ENCODE measurements around the gene ADTRP.
"Not testable (repeated sequence)": the region's sequence is repeated elsewhere in the genome, so short reads cannot be mapped to it uniquely, and the experiment has no call there.

ADTRP gene

GRCh38 chr6:11689847-11690246 is 88.8 kb downstream of the ADTRP start:
- no peak for DNase-seq

GRCh38 chr6:11689400-11689799 is 89.2 kb downstream of the ADTRP start:
- not testable (repeated sequence) for DNase-seq

- no peak for DNase-seq
Observed at GRCh38 chr6:11688425-11688709, 90.2 kb downstream of the ADTRP start.

GRCh38 chr6:11685481-11686093 is 93.0 kb downstream of the ADTRP start:
- DNase-seq = no peak

GRCh38 chr6:11684901-11685480 is 93.6 kb downstream of the ADTRP start:
- no peak for DNase-seq

GRCh38 chr6:11683871-11684270 is 94.7 kb downstream of the ADTRP start:
- no peak for DNase-seq

DNA sequence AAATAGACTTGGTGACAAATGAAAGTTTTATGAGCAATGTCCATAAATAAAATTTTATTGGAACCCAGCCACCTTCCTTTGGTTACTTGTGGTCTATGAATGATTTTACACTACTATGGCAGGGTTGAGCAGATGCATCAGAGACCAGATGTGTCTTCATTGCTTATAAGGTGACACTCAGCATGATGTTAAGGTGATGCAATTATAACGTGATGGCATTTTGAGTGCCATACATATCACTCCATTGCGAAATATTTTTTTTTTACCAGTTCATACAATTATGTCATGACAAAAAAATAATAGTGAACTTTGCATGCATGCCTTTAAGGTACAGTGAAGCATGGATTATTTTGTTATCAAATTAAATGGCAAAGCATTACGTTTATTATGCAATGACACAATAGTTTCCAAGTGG is 96.0 kb downstream of the ADTRP start:
- DNase-seq = no peak

DNA sequence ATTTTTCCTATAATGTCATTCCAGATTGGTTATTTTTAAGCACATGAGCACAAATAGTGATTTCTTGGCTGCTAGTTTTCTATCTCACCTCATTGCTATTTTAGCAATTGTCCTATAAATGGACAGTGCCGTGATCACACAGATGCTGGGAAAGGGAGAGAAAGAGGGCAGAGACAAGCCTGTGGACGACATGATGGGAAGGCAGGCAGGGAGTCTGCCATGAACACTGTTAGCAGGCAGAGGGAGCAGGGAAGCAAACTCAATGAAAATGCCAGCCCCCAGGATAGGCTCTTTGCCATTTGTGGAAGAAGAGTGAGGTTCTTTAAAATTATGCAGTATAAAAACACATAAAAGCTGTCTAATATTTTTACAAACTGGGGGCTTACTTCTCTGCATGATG is 96.8 kb downstream of the ADTRP start:
- DNase-seq = no peak

DNA sequence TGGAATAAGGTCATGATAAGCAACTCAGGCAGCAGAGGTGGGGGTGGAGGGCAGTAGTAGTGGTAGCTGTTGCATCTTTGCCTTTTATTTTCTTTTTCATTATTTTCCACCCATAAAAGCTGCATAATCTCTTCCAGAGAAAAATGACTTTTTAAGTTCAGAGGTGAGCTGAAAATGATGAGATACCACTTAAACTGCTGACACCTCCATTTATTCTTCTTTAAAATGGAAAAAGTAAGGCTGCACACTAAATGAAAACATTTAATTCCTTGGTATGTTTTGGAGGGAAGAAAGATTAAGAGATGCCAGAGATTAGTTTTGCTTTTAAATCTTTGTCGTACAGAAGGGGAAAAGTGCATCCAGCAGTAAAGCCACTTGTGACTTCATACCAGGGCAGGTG is 97.2 kb downstream of the ADTRP start:
- DNase-seq = no peak

- DNase-seq = not testable (repeated sequence)
Observed at GRCh38 chr6:11680479-11680878, 98.1 kb downstream of the ADTRP start.

GRCh38 chr6:11679099-11679498 is 99.5 kb downstream of the ADTRP start:
- DNase-seq = no peak

GRCh38 chr6:11675601-11676000 is 103.0 kb downstream of the ADTRP start:
- DNase-seq = no peak

- DNase-seq = no peak
Observed at GRCh38 chr6:11672669-11673068, 105.9 kb downstream of the ADTRP start.

- no peak for DNase-seq
Observed at GRCh38 chr6:11672256-11672655, 106.3 kb downstream of the ADTRP start.

GRCh38 chr6:11669696-11670095 is 108.9 kb downstream of the ADTRP start:
- DNase-seq = no peak

DNA sequence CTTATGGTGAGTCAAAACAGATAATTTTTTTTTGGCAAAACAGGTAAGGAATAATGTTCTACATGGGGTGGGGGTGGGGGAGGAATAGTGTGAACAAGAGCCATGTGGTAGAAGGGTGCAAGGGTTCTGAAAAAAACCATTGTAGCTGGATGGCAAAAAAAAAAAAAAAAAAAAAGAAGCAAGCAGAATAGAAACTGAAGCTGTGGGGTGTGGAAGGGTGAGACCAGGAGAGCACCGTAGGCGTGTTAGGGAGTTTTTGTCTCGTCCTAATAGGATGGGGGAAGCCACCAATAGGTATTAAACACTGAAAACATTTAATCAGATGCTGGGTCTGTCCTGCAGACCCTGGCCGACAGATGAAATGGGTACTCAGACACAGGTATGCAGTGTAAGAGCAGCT is 110.1 kb downstream of the ADTRP start:
- no peak for DNase-seq

DNA sequence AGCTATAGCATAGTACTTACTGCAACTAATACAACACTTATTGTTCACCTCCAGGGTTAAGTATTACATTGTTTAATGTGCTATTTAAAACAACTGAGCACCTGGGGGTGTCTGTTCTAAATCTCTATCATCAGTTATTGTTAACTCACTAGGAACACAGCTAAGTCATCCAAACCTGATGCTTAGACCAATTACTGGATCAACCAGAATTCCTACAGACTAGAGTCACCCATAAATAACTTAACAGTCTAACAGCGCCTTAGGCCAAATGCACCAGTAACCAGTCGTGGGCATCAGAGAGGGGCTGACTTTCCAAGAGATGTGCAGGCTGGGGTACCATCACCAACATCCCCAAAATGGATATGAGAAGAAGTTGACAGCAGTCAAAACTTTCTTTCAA is 110.7 kb downstream of the ADTRP start:
- no peak for DNase-seq

GRCh38 chr6:11665604-11666326 is 112.8 kb downstream of the ADTRP start:
- no peak for DNase-seq
